Fibroblast of pulmonary artery (primary cell): Measurements from ENCODE around the gene PWP2.
"Not testable (repeated sequence)": the region's sequence is repeated elsewhere in the genome, so short reads cannot be mapped to it uniquely, and the experiment has no call there.

ENCODE experiments used
- DNase-seq: peaks from one replicate; pipeline ENCODE4 v3.0.0-alpha.2; 2010; ENCODE audit warnings: low read depth
- H3K4me3 ChIP-seq: replicated peaks from 2 replicates; pipeline ENCODE4 v1.5.1; 2011; ENCODE audit warnings: low read depth, mild to moderate bottlenecking, control low read depth, low read length, moderate library complexity
- TF ChIP-seq, protein P1 (sequence below): IDR thresholded peaks from 2 replicates; pipeline ENCODE4 v1.5.1; 2011; ENCODE audit warnings: mild to moderate bottlenecking, control low read depth, low read length, inconsistent platforms; ENCODE audit errors: missing control alignments

Gene PWP2

DNA sequence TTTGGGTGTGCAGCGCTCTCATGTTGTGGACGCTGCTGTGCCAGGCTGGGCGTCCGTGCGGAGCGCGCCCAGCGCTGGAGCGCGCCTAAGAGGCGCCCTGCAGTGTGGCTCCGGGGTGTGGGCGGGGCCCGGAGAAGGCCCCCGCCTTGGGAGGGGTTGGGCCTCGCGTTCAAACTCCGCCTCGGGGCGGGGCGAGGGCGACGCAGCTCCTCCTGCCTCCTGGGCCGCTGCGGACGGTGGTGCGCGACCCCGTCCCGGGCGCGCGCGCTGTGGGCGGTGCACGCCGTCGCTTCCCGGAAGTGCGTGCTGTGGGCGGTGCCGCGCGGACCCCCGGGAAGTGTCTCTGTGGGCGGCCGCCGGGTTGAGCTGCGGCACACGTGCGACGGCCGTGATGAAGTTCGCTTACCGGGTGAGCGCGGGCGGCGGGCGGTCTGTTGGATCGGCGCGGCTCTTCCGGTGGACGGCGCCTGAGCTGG, at the start of gene PWP2:
TSS of gene PWP2 (plus strand) at position 374 of the 476 bp plus-strand sequence. CDS start at position 392, 18 bp downstream.
- DNase-seq, result not testable (repeated sequence)
- H3K4me3 ChIP-seq, result peak within 1 kb of the TSS; percentile 34

DNA sequence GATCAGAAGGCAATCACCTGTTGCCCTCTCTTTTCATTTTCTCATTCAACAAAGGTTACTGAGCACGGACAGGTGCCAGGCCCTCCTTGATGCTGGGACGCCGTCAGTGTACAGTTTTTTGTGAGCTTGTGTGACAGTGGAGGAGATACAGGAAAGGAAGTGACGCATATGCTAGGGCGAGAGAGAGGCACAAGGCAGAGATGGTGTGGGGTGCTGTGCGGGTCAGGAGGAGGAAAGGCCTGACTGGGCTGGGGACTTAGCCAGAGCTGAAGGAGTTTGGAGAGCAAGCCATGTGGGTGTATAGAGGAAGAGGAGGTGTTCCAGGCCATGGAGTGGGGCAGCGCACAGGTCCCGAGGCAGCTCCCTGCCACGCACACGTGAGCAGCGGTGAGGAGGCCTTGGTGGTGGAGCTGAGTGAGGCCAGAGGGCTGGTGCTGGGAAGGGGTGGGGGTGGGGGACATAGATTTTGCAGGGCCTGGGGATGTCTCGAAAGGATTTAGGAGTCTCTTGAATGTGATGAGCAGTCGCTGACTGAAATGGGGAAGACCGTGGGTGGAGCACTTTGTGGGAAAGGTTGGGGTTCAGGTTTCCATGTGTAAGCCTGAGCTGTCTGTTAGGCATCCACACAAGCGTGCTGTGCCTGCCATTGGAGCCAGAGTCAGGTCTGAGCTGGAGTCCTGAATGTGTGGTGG, 49.1 kb upstream of the PWP2 start:
- TF ChIP-seq, protein P1, sequence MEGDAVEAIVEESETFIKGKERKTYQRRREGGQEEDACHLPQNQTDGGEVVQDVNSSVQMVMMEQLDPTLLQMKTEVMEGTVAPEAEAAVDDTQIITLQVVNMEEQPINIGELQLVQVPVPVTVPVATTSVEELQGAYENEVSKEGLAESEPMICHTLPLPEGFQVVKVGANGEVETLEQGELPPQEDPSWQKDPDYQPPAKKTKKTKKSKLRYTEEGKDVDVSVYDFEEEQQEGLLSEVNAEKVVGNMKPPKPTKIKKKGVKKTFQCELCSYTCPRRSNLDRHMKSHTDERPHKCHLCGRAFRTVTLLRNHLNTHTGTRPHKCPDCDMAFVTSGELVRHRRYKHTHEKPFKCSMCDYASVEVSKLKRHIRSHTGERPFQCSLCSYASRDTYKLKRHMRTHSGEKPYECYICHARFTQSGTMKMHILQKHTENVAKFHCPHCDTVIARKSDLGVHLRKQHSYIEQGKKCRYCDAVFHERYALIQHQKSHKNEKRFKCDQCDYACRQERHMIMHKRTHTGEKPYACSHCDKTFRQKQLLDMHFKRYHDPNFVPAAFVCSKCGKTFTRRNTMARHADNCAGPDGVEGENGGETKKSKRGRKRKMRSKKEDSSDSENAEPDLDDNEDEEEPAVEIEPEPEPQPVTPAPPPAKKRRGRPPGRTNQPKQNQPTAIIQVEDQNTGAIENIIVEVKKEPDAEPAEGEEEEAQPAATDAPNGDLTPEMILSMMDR, result no peak
- no peak overlapping the region for H3K4me3 ChIP-seq
- DNase-seq, result no peak

DNA sequence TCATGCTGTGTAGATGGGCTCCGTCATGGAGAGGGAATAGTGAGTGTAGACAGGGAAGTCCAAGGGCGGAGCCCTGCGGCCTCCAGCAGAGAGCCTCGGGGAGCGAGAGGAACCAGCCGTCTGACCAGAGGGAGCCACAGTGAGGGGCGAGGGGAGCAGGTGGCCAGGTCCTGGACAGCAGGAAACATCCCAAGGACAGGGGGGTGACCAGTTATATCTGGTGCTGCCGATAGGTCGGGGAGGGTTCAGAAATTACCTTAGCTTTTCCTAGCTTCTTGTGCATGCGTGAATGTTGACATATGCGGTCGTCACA, 48.6 kb upstream of the PWP2 start:
- H3K4me3 ChIP-seq, result no peak overlapping the region
- no peak for DNase-seq
- TF ChIP-seq, protein P1, result no peak

DNA sequence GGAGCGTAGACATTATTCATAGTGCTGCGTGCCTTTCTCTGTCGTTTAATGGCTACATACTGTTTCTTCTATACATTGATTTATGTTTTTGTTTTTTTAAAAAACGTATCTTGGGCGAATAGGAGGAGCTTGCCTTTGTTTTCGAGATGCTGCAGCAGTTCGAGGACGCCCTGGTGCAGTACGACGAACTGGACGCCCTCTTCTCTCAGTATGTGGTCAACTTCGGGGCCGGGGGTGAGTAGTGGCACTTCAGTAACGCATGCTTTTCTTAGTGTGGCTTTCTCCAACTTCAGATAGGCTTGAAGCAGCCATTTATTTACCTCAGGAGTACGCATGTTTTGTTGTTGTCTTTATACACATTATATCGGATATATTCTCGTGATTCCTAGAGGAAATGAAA, 48.2 kb upstream of the PWP2 start:
- no peak overlapping the region for H3K4me3 ChIP-seq
- no peak for DNase-seq
- TF ChIP-seq, protein P1, result no peak

DNA sequence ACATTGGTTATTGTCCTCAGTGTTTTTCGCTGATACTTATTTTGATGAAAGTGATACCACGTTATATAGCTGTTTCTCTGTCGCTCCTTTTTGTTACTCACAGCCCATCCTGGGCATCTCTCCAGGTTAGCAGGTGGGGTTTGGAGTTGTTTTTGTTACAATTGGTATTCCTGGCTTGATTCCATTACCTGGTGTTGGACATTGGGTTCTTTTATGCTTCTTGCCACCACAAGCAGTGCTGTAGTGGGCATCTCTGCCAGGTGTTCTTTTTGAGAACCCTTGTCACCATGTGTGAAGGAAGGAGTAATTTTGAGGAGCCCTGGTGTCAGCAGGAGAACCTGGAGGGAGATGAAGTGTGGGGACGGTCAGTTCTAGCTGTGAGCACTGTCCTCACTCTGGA, 47.5 kb upstream of the PWP2 start:
- TF ChIP-seq, protein P1, result no peak
- no peak overlapping the region for H3K4me3 ChIP-seq
- no peak for DNase-seq

DNA sequence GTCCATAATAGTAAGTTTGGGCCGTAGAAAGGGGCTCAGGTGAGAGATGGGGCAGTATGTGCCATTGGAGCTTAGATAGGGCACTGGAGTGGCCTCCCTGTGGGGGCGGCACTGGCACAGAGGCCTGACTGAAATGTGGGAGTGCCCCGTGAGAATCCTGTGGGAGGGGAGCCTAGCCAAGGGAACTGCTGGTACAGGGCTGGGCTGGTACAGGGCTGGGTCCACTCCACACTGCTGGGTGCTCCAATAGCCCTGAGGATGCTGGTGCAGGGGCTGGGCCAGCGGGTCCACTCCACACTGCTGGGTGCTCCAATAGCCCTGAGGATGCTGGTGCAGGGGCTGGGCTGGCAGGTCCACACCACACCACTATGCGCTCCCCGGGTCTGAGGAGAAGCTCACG, 44.8 kb upstream of the PWP2 start:
- no peak overlapping the region for H3K4me3 ChIP-seq
- DNase-seq, result no peak
- TF ChIP-seq, protein P1, result no peak

DNA sequence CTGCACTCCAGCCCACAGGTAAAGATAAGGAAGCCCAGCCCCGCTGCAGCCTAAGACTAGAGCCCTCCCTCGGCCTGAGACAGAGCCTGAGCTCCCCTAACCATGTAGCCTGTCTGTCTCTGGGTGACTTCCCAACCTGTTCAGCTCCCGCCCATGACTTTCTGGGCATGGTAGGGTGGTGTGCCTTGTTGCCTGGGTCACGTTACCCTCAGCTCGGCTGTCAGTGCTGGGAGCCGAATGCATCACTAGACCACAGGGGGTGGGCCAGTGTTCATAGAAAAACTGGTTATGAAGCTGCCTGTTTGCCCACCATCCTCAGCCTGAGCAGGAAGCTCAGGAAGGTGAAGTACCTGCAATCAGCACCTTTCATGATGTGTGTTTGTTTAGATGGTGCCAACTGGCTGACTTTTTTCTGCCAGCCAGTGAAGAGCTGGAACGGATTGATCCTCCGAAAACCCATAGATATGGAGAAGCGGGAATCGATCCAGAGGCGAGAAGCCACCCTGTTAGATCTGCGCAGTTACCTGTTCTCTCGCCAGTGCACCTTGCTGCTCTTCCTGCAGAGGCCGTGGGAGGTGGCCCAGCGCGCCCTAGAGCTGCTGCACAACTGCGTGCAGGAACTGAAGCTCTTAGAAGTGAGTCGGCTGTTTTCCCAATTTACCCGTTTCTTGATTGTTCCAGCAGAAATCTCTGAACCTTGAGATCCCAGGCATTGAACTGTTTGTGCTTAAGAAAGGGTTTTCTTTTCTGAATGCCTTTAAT, 43.9 kb upstream of the PWP2 start:
- no peak overlapping the region for H3K4me3 ChIP-seq
- TF ChIP-seq, protein P1, result no peak
- no peak for DNase-seq
